Dedifferentiated amniotic fluid mesenchymal stem cell (primary cell): ENCODE data around the gene TMEM63A.
A peak's percentile ranks its signal among the peaks of the same experiment; 100 is the strongest.
"Not testable (repeated sequence)": the region's sequence is repeated elsewhere in the genome, so short reads cannot be mapped to it uniquely, and the experiment has no call there.

Experiments used
- DNase-seq: peaks from one replicate; pipeline ENCODE4 v3.0.0-alpha.2; 2016; ENCODE audit errors: extremely low spot score

TMEM63A gene

DNA sequence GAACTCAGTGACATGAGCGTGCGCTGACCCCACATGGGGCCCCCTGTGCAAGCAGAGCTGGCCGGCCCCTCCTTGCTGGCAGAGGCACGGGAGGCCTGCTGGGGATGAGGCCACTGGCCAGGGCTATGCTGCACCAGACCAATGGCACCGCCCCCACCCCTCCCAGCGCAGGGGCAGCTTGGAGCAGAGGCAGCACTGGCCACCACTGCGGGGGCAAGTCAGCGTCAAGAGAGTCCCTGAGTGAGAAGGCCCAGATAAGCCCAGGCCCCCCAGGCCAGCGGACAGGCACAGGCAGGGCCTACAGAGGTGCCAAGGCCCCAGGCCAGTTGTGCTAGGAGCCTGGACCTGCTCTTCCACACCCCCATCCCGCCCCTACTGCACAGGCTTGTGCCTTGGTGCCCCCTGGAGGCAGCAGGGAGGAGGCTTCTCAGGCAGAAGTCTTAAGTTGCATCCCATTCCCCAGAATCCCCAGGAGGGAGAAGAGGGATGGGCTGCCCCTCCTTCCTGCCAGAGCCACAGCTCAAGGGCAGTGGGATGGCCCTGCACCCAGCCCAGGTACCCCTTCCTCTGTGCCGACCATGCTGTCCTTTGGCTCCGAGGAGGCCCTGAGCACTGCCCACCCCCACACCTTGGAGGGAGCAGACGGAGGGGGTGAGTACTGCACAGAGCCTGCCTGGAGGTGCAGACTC lies 36.5 kb downstream of the TMEM63A start:
- DNase-seq = peak; percentile 28

DNA sequence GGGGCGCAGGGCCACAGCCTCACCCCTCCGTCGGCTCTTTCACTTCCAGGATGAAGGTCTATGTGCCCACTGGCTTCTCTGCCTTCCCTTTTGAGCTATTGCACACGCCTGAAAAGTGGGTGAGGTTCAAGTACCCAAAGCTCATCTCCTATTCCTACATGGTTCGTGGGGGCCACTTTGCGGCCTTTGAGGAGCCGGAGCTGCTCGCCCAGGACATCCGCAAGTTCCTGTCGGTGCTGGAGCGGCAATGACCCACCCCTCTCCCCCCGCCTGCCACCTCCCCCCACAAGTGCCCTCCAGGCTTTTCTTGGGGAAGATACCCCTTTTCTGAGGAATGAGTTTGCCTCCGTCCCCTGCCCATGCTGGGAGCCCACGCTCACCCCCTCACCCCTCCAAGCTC lies 37.1 kb downstream of the TMEM63A start:
- no peak for DNase-seq

DNA sequence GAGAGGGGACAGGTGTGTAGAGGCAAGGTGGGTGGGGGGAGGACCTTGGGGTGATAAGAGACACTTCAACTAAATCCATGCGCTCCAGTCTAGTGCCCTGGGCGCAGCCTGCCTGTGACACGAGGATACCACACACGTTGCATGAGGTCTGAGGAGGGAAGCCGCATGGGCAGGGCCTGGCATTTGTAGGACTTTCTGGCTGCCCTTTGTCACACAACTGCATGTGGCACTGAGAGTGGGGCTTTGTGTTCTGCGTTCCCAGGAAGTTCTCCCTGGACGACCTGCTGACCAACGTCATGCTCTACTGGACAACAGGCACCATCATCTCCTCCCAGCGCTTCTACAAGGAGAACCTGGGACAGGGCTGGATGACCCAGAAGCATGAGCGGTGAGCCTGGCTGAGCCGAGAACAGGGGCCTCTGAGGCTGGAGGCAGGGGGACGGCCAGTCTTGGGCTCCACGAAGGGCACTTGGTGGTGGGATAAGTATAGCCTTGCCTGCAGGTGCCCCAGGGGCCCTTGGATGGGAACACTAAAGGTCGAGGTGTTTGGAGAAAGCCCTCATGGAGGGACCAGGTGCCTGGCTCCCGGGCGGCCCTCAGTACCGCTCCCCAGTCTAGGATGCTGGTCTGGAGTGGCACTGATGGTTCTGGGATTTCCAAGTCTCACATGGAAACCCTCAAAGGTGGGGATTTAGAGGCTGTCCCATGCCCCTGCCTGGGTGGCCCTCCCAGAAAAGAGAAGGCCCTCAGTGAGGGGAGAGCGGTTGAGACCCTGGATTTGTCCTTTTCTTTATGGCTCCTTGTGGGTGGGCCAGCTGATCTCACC lies 37.7 kb downstream of the TMEM63A start:
- no peak for DNase-seq

DNA sequence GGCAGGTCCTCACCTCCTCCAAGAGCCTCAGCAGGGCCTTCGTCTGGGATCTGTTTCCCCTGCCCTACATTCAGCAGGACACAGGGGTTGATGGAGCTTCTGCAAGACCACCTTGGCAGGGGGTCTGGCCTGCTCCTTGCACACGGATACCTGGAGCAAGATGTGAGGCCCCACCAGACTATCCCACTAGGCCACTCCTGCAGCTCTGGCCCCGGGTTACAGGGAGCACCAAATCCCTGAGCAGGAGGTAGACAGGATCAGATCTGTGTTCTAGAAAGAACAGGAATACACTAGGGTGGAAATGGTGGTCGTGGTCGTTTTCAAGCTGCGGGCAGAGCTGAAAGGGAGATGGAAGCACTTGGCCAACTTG lies 38.8 kb downstream of the TMEM63A start:
- no peak for DNase-seq

DNA sequence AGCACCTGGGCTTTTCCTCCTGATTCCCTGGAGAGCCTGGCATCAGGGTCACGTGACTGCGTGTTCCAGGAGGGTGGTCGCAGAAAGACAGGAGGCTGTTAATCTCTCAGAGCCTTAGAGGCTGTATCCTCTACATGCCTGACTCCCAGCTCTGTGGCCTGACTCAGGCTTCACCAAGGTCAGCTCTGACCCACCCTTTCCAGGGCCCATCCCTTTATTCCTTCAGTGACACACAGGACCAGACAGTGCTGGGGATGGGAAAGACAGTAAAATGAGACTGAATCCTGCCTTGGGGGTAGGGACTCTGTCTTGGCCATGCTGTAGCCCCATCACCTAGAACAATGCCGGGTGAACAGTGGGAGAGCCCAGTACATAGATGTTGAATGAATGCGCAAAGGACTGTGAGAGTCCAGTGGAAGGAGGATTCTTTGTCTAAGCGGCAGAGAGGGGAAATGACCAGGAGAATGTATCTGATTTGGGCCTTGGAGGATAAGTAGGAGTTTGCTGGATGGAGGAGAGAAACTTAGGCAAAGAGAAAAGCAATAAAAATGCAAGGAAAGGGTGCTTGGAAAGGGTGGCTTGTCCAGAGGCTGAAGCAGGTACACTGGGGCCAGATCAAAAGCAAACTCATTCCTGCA lies 39.3 kb downstream of the TMEM63A start:
- no peak for DNase-seq

DNA sequence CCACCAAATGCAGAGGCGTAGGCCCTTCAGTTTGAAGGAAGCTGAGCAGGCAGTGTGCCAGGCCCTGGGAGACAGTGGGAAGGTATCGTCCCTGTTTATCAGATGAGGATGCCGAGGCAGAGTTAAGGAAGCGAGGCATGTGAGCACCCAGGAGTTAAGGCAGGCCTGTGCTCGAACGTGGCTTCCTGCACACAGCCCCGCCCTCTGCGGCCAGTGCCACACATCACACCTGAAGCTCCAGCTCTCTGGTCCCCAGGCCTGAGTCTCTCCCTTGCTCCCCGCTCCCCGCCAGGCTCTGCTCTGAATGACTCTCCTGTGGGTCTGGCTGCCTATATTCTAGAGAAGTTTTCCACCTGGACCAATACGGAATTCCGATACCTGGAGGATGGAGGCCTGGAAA lies 40.1 kb downstream of the TMEM63A start:
- DNase-seq = no peak

DNA sequence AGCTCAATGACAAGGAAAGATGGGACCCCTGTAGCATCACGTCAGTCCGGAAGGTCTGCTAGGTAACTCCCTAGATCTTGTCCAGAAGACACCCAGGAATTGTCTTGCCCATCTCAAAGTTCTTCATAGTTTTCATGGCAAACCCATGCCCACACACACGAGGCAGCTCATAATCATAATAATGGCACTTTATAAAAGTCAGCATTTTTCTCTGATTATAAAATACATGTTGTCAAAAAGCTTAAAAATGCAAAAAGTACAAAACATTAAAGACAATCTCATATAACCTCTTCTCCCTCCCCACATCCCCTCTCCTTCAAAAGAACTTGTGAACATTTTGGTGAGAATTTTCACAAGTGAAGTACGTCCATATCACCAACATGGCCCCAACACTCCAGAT lies 41.5 kb downstream of the TMEM63A start:
- no peak for DNase-seq

DNA sequence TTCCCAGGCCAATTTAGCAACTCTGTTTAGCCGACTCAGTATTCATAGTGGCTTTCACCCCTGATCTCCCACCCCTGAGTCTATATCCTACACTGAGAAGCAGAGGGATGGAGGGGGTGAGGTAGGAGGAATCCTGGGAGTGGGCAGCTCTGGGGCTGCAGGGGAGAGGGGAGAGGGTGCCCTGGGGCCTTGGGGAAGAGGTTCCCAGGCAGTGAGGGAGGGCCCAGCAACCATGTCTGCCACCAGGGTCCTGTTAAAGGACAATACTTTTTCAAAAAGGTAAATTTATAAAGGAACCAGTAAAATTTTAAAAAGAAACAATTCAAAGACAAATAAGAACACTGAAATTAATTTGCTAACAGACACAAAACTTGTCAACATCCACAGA lies 42.0 kb downstream of the TMEM63A start:
- DNase-seq = no peak

DNA sequence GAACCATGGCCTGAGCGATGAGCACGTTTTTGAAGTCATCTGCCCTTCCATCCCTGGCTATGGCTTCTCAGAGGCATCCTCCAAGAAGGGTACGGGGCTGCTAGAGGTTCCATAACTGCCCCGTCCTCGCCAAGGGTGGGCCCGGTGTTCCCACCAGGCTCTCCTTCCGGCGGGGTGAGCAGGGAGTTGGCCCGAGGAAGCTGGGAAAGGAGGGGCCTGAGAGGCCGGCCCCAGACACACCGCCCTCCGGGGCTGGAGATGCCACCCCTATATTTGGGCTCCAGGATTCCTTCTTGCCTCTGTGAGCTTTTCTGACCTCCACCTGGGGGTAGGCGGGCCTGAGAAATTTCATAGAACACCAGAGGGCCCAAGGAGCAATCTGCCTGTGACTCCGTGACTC lies 43.4 kb downstream of the TMEM63A start:
- DNase-seq = no peak

DNA sequence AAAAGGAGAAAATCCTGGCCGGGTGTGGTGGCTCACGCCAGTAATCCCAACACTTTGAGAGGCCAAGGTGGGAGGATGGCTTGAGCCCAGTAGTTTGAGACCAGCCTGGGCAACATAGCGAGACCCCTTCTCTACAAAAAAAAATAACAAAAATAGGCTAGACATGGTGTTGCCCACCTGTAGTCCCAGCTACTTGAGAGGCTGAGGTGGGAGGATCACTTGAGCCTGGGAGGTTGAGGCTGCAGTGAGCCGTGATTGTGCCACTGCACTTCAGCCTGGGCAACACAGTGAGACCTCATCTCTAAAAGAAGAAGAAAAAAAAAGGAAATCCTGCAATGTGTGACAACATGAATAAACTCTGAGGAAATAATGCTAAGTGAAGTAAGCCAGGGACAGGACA lies 45.9 kb downstream of the TMEM63A start:
- DNase-seq = not testable (repeated sequence)

DNA sequence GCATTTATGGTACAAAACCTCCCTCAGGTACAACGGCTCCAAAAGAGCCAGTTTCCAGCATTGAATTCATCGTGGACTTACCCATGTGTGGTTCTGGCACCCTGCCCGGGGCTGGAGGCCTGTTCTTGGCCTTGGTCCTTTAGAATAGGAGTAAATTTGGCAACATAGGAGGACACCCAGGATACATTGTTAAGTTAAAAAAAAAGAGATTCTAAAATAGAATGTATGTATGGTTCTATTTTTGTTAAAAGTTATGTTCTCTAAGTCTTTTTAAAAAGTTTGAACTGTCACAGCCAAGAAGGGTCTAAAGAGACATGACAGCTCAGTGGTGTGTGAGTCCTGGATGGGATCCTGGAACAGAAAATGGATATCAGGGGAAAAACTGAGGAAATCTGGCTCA lies 46.3 kb downstream of the TMEM63A start:
- no peak for DNase-seq

DNA sequence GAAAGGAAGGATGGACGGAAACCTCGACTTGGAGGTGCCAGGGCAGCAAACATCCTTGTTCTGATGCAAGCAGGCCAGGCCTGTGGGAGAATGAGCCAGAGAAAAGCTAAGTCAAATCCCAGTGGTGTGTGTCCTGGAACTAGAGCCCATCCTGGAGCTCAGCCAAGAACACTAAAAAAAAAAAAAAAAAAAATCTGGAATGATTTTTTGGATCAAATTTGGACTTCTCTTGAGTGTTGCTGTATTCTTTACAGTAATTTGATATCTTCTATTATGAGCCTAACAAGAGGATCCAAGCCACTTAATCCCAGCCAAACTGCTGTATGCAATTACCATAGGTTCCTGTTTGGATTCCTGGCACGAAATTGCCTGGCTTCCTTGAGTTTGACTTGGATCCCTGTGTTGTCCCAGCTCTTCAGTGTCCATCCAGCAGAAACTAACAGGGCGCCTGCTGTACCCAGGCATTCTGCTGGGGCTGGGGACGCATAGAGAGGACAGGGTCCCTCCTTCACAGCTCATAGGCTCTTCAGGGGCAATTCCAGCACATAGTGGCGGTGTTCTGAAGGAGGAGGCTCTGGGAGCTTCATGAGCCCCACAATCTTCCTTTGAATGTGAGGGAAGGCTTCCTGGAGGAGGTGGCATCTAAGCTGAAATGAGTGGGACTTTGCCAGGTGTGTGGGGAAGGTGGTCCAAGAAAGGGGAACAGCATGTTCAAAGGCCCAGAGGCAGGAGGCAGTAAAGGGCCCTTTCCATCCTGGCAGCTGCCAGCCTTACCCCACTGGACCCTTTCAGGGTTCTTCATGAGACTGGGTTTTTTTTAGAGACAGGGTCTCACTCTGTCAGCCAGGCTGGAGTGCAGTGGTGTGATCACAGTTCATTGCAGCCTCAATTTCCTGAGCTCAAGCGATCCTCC lies 47.5 kb downstream of the TMEM63A start:
- peak; percentile 69 for DNase-seq

DNA sequence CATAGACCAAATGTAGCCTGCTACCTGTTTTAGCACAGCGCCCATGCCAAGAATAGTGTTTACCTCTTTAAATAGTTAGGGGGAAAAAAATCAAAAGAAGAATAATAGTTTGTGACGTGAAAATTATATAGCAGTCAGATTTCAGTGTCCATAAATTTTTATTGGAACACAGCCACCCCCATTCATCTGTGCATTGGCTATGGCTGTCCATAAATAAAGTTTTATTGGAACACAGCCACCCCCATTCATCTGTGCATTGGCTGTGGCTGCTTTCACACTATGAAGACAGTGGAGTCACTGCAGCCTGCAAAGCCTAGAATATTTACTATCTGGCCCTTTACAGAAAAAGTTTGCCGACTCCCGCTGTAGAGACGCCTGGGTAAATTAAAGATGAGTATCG lies 51.3 kb downstream of the TMEM63A start:
- no peak for DNase-seq

DNA sequence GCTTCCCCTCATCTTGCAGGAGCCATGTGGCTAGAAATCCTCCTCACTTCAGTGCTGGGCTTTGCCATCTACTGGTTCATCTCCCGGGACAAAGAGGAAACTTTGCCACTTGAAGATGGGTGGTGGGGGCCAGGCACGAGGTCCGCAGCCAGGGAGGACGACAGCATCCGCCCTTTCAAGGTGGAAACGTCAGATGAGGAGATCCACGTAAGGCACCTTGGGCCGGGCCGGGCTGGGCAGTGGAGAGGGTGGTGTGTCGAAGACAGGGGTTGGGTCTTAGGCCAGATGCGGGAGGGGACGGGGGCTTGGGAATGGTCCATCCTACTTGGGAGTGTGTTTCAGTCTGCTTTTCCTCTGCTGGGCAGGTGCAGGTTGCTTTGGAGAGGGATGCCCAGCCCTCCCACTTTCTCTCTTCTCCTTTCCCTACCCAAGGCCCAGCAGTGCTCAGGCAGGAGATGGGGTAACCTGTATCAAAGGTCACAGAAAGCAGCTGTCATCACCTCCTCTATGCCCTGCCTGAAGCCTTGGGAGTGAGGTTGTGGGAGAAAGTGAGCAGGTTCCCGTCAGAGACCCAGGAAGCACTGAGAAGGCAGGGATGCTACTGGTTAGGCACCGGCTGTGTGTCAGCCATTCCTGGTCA lies 53.4 kb downstream of the TMEM63A start:
- no peak for DNase-seq

DNA sequence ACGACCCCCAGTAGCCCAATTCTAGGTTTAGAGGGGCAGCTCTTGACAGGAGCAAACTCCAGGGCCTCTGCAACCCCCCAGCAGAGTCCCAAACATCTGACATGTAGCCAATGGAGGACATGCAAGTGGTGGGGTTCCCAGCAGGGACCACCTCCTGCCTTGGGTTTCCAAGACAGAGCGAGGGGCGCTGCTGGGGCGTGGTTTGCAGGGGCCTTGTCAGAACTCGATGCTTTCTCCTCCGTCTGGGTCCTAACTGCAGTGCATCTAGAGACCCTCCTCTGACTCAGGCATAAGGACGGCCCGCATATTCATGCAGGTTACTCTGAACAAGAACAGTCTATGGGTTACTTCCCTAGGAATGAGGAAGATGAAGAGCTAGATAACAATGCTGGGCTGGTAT lies 55.1 kb downstream of the TMEM63A start:
- DNase-seq = no peak

DNA sequence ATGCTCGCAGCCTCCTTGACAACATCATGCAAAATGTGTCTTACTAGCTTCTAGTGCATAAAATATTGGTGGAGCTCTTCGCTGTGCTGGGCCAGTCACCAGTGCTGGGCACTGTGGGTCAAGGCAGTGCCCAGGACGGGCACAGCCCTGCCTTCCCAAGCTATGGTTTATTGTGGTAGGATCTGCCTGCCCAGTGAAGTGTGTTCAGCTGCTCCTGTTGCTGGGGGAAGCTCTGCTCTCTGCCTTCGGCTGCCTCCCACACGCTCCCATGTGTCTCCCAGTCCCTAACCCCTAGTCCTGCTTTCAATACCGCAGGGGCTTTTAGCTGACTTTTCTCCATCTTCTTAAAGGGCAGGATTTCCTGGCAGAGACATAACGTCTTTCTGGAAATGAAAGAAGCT lies 56.6 kb downstream of the TMEM63A start:
- no peak for DNase-seq

DNA sequence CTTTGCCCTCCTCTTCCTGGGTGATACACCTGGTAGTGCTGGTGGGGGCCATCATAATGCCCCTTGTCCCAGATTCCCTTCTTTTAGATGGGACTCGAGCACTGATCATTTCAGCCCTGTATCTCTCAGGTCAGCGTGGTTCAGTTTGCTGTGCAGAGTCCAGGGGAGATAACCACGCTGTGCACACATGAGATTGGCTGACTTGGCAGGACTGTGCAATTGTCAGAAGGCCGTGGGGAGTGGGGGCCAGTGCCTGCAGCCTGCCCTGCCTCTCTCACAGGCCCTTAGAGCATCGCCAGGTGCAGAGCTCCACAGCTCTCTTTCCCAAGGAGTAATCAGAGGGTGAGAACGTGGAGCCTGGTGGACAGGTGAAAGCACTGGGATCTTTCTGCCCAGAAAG lies 57.1 kb downstream of the TMEM63A start:
- DNase-seq = no peak

DNA sequence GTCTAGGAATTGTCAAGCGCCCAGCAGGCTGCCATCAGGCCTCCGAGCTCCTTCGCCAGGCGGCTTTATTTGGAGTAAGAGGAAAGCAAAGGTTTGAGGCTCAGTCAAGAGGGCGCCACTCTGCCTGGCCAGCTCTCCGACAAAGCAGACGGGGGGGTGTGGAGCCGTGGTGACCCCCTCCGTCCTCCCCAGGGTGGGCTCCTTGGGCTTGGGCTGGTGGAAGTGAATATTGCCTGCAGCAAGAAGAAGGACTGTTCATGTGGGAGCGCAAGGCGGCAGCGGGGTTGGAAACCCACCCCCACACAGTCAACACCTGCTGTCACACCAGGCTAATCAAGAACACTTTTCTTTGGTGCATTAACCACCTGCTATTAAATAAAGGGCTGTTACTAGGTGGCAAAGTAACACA lies 57.6 kb downstream of the TMEM63A start:
- no peak for DNase-seq

DNA sequence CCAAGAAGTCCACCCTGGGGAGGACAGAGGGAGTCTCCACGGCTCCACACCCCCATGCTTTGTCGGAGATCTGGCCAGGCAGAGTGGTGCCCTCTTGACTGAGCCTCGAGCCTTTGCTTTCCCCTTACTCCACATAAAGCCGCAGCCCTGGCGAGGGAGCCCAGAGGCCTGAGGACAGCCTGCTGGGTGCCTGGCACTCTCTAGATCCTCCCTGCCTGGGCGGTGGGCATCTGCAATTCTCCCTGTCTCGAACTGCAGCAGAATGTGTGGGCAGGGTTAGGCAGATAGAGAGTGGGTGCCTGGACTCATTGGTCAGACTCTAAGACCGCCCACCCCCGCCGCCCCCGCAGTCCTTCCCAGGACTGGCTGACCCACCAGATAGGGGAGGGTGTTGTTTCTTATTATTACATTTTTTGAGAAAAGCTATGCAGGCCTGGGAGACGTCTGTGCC lies 58.3 kb downstream of the TMEM63A start:
- DNase-seq = no peak

DNA sequence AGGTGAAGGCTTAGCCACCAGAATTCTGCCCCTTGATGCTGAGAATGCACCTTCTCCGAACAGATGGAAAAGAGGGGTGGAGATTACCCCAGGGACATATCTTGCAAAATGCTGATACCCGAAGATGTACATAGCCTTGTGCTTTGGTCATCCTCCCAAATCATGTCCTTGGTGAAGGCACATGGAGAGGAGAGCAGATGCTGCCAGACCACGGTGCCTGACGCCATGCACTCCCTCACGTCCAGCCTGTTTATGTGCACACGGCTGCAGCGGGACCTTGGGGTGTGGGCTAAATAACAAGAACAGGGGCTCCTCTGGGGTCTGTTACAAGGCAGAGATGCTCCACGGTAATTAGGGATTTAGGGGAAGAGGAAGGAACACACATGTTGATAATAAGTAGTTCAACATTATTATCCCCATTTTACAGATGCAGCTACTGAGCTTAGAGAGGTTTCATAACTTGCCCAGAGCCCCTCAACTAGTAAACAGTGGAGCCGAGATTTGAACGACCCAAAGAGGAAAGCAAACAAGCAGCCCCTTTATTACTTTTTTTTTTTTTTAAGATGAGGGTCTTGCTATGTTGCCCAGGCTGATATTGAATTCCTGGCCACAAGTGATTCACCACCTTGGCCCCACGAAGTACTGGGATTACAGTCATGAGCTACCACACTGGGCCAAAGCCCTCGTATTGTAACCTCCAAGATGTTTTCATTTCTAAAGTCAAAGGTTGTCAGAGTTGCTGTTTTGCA lies 59.4 kb downstream of the TMEM63A start:
- no peak for DNase-seq
